Mammary epithelial cell (primary cell): ENCODE measurements around the gene EPRS1.

Experiments
- EZH2 ChIP-seq: IDR thresholded peaks from 2 replicates; pipeline ENCODE4 v1.6.1; 2012; ENCODE audit warnings: low read length, inconsistent platforms, borderline replicate concordance
- TF ChIP-seq, protein P1 (sequence below), 2 donors: IDR thresholded peaks in 1 of 2; conservative IDR thresholded peaks in 1 of 2; 2 replicates each; pipeline ENCODE4 v1.5.1; 2011 to 2012; ENCODE audit warnings: inconsistent platforms in 2 of 2, low read length in 2 of 2, mild to moderate bottlenecking in 2 of 2, control low read depth in 1 of 2, low read depth in 1 of 2; ENCODE audit not compliant: insufficient read depth in 1 of 2; ENCODE audit errors: extremely low read depth in 1 of 2

DNA sequence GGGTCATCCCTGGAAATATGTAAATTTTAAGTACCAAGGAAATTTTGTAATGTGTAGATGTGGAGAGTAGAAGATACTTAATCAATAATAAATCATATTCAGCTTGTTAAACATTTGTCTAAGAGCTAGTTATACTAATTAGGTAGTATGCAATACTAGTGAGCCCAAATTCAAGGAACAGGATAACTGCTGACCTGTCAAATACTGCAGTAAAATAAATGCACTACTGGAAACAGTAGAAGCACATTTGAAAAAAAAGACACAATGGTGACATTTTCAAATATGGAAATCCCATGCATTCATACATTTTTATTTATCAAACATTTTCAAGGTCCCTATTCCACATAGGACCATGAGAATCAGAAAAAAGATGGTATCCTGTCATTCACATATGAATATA lies 27.2 kb downstream of the EPRS1 start:
- TF ChIP-seq, protein P1, sequence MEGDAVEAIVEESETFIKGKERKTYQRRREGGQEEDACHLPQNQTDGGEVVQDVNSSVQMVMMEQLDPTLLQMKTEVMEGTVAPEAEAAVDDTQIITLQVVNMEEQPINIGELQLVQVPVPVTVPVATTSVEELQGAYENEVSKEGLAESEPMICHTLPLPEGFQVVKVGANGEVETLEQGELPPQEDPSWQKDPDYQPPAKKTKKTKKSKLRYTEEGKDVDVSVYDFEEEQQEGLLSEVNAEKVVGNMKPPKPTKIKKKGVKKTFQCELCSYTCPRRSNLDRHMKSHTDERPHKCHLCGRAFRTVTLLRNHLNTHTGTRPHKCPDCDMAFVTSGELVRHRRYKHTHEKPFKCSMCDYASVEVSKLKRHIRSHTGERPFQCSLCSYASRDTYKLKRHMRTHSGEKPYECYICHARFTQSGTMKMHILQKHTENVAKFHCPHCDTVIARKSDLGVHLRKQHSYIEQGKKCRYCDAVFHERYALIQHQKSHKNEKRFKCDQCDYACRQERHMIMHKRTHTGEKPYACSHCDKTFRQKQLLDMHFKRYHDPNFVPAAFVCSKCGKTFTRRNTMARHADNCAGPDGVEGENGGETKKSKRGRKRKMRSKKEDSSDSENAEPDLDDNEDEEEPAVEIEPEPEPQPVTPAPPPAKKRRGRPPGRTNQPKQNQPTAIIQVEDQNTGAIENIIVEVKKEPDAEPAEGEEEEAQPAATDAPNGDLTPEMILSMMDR (conservative IDR thresholded peaks at IDR 0.05 in 1 of 2, IDR thresholded peaks at IDR 0.05 in 1 of 2; ENCODE audit: extremely low read depth in 1 of 2, insufficient read depth in 1 of 2, low read depth in 1 of 2, low read length in 2 of 2) = no peak
- TF ChIP-seq EZH2 = no peak
